Measurements from ENCODE around the gene CAMTA1. TPM values are rescaled to one million over a fixed set of nuclear protein-coding genes. Genes with fewer than 3 reads are reported as not detected.

Gene CAMTA1
- total RNA-seq, 6 donors from 2014 or later: 38.8 to 74.0 (median 46.1) TPM

DNA sequence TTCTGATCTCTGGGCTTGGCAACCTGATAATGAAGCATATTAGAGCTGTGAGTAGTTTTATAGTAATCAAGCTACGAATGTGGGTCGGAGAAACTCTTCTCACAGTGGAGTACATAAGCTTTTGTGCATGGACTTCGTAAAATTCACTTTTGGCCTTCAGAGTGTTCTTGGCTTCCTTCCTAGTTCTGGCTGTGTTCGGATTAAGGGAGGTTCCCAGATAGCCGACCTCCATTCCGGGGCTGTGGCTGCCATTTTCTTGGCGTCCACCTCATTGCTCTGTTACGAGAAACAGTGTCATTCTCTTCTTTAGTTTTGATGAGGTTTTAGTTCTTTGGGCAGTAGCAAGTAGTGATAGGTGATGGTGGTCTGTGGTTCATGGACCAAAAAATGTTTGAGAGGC, 26.3 kb downstream of the CAMTA1 start:
- no peak for DNase-seq

GRCh38 chr1:6813165-6813564, 27.9 kb downstream of the CAMTA1 start:
- Histone ChIP-seq H3K4me1 (peaks cover 0 to 2% (median 0%) of the 10 kb centered on the region in 4 donors), H3K27me3 (no peaks in the 10 kb centered on the region), H3K36me3 (no peaks in the 10 kb centered on the region), H3K27ac (no peak overlapping the region), H3K4me3 (no peak overlapping the region), H3K9me3 (no peaks in the 10 kb centered on the region)
- 76 to 85% methylated on average over 1 of the region's 1 CpG for WGBS, 2 donors
- TF ChIP-seq, protein P1, sequence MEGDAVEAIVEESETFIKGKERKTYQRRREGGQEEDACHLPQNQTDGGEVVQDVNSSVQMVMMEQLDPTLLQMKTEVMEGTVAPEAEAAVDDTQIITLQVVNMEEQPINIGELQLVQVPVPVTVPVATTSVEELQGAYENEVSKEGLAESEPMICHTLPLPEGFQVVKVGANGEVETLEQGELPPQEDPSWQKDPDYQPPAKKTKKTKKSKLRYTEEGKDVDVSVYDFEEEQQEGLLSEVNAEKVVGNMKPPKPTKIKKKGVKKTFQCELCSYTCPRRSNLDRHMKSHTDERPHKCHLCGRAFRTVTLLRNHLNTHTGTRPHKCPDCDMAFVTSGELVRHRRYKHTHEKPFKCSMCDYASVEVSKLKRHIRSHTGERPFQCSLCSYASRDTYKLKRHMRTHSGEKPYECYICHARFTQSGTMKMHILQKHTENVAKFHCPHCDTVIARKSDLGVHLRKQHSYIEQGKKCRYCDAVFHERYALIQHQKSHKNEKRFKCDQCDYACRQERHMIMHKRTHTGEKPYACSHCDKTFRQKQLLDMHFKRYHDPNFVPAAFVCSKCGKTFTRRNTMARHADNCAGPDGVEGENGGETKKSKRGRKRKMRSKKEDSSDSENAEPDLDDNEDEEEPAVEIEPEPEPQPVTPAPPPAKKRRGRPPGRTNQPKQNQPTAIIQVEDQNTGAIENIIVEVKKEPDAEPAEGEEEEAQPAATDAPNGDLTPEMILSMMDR (IDR thresholded peaks at IDR 0.05): no peak
- TF ChIP-seq POLR2AphosphoS5 (IDR thresholded peaks at IDR 0.05) (no peak), POLR2A (IDR thresholded peaks at IDR 0.05) (no peak), EP300 (IDR thresholded peaks at IDR 0.05) (no peak)
- ATAC-seq (ENCODE audit: low FRiP score in 2 of 2) (no peak), DNase-seq (no peak)

More for the DNA sequence above, 26.3 kb downstream of the CAMTA1 start:
- Histone ChIP-seq H3K27me3 (no peaks in the 10 kb centered on the region), H3K36me3 (no peaks in the 10 kb centered on the region), H3K4me3 (no peak overlapping the region), H3K27ac (no peak overlapping the region), H3K4me1 (peaks cover 0 to 11% (median 1%) of the 10 kb centered on the region in 4 donors), H3K9me3 (no peaks in the 10 kb centered on the region)
- TF ChIP-seq, protein P1 (IDR thresholded peaks at IDR 0.05): no peak
- TF ChIP-seq POLR2AphosphoS5 (IDR thresholded peaks at IDR 0.05): no peak
- no peak for TF ChIP-seq POLR2A (IDR thresholded peaks at IDR 0.05)
- TF ChIP-seq EP300 (IDR thresholded peaks at IDR 0.05): no peak
- 81 to 87% methylated on average over 8 of the region's 8 CpGs for WGBS, 2 donors
- ATAC-seq (ENCODE audit: low FRiP score in 2 of 2): no peak

DNA sequence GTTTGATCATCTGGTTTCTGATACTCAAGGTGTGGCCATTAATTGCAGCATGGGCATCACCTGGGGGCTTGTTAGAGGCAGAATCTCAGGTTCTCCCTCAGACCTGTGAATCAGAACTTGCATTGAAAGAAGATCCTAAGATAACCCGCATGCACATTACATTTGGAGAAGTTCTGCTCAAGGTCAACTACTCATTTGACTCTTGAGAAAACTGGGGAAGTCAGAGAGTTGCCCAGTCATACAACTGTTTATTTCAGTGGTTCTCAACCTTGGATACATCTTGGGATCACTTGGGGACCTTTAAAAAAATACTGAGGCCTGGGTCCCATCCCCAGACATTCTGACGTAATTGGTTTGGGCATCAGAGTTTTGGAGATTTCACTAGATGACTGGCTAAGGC, 30.5 kb downstream of the CAMTA1 start:
- TF ChIP-seq POLR2AphosphoS5 (IDR thresholded peaks at IDR 0.05) (no peak), POLR2A (IDR thresholded peaks at IDR 0.05) (no peak), EP300 (IDR thresholded peaks at IDR 0.05) (no peak)
- TF ChIP-seq, protein P1 (IDR thresholded peaks at IDR 0.05): no peak
- no peak for DNase-seq
- H3K4me3 ChIP-seq: no peak overlapping the region
- H3K27ac ChIP-seq: no peak overlapping the region
- WGBS, 2 donors: 83 to 87% methylated on average over 2 of the region's 2 CpGs
- H3K9me3 ChIP-seq: no peaks in the 10 kb centered on the region
- peaks cover 2 to 16% (median 13%) of the 10 kb centered on the region in 4 donors for H3K4me1 ChIP-seq
- H3K27me3 ChIP-seq: no peaks in the 10 kb centered on the region
- no peaks in the 10 kb centered on the region for H3K36me3 ChIP-seq
- no peak for ATAC-seq (ENCODE audit: low FRiP score in 2 of 2)

- peaks cover 10 to 21% (median 15%) of the 10 kb centered on the region in 4 donors for H3K4me1 ChIP-seq
- ATAC-seq (ENCODE audit: low FRiP score in 2 of 2): no peak
- 66 to 67% methylated on average over 6 of the region's 6 CpGs for WGBS, 2 donors
These were observed 34.2 kb downstream of the CAMTA1 start for GRCh38 chr1:6819246-6820040.

More at GRCh38 chr1:6819246-6820040, 34.2 kb downstream of the CAMTA1 start:
- Histone ChIP-seq H3K4me3 (no peak overlapping the region), H3K9me3 (no peaks in the 10 kb centered on the region), H3K36me3 (no peaks in the 10 kb centered on the region), H3K27ac (peak overlapping the region in 1 of 4 donors; percentile 19), H3K27me3 (no peaks in the 10 kb centered on the region)
- TF ChIP-seq, protein P1 (IDR thresholded peaks at IDR 0.05): no peak
- TF ChIP-seq POLR2AphosphoS5 (IDR thresholded peaks at IDR 0.05) (no peak), POLR2A (IDR thresholded peaks at IDR 0.05) (no peak), EP300 (IDR thresholded peaks at IDR 0.05) (no peak)
- no peak for DNase-seq

All from upper lobe of left lung (tissue), 6 donors.